HepG2 (cell line): ENCODE results near the gene ZBTB46. TPM values are rescaled to one million over a fixed set of nuclear protein-coding genes. Genes with fewer than 3 reads are reported as not detected.

Experiments used
- AKAP8 ChIP-seq: sonication (generic); formaldehyde crosslinking; IDR thresholded peaks from 2 replicates; pipeline ENCODE4 v1.5.1; 2020; ENCODE audit warnings: mild to moderate bottlenecking, missing genetic modification reagents
- ARNT2 ChIP-seq: sonication (generic); formaldehyde crosslinking; IDR thresholded peaks from 2 replicates; pipeline ENCODE4 v1.8.0; 2022; ENCODE audit warnings: mild to moderate bottlenecking, low read depth, missing genetic modification reagents, moderate library complexity
- FLYWCH1 ChIP-seq: sonication (generic); formaldehyde crosslinking; IDR thresholded peaks from 2 replicates; pipeline ENCODE4 v1.8.1; 2023; ENCODE audit warnings: mild to moderate bottlenecking, missing genetic modification reagents
- HDAC2 ChIP-seq: sonication (generic); formaldehyde crosslinking; IDR thresholded peaks from 2 replicates; pipeline ENCODE4 v1.4.0; 2020; ENCODE audit warnings: missing genetic modification reagents
- NFAT5 ChIP-seq: sonication (generic); formaldehyde crosslinking; IDR thresholded peaks from 2 replicates; pipeline ENCODE4 v1.4.0; 2020; ENCODE audit warnings: missing genetic modification reagents
- NR3C1 ChIP-seq: sonication (generic); formaldehyde crosslinking; IDR thresholded peaks from 2 replicates; pipeline ENCODE4 v1.4.0; 2020; ENCODE audit warnings: missing genetic modification reagents
- NRL ChIP-seq: sonication (generic); formaldehyde crosslinking; IDR thresholded peaks from 2 replicates; pipeline ENCODE4 v1.5.0; 2020; ENCODE audit warnings: missing genetic modification reagents, mild to moderate bottlenecking, moderate library complexity, borderline replicate concordance
- REXO4 ChIP-seq: sonication (generic); formaldehyde crosslinking; IDR thresholded peaks from 2 replicates; pipeline ENCODE4 v1.8.0; 2022; ENCODE audit warnings: missing genetic modification reagents, mild to moderate bottlenecking, borderline replicate concordance
- RNF219 ChIP-seq: sonication (generic); formaldehyde crosslinking; IDR thresholded peaks from 2 replicates; pipeline ENCODE4 v1.5.0; 2020; ENCODE audit warnings: mild to moderate bottlenecking, missing genetic modification reagents
- XRCC5 ChIP-seq: fragments of 200-400 bp; formaldehyde crosslinking; optimal IDR thresholded peaks from 2 replicates; pipeline ENCODE3; 2017; ENCODE audit warnings: mild to moderate bottlenecking, low read length
- ZNF207 ChIP-seq: fragments of 450-650 bp; IDR thresholded peaks from 2 replicates; pipeline ENCODE4 v1.6.1; 2016; ENCODE audit warnings: antibody characterized with exemption, borderline replicate concordance
- ZSCAN29 ChIP-seq: sonication (generic); formaldehyde crosslinking; conservative IDR thresholded peaks from 2 replicates; pipeline ENCODE4 v1.4.0; 2020; ENCODE audit warnings: mild to moderate bottlenecking, missing genetic modification reagents
- polyA plus RNA-seq, 8 experiments: library from polyadenylated mRNA; depleted of rRNA in 3 of 8; stranded (reverse) in 7 of 8; unstranded in 1 of 8; fragments of >200 nt; fragmentation: Illumina TruSeq in 4 of 8; extraction: Trizol in 4 of 8; gene quantifications; 2 replicates each; pipeline versions ENCODE4 v1.2.1 to v1.2.3, GENCODE V29; 2011 to 2016; ENCODE audit warnings: low read depth in 4 of 8, missing spikeins in 1 of 8, mixed read lengths in 1 of 8; ENCODE audit not compliant: insufficient read depth in 1 of 8
- total RNA-seq, 5 experiments: library from RNA; depleted of rRNA; stranded (reverse); fragments of >200 nt; fragmentation: Illumina TruSeq; extraction: Trizol; gene quantifications; 2 replicates each; pipeline ENCODE4 v1.2.3, GENCODE V29; 2016; ENCODE audit warnings: low read depth in 1 of 5
- TF ChIP-seq, protein P1 (sequence below): sonication (generic); formaldehyde crosslinking; IDR thresholded peaks from 2 replicates; pipeline ENCODE4 v1.5.1; 2020; ENCODE audit warnings: missing genetic modification reagents, mild to moderate bottlenecking, borderline replicate concordance
- TF ChIP-seq, protein P2 (sequence below): sonication (generic); formaldehyde crosslinking; IDR thresholded peaks from 2 replicates; pipeline ENCODE4 v1.4.0; 2020; ENCODE audit warnings: missing genetic modification reagents, mild to moderate bottlenecking, borderline replicate concordance

Gene ZBTB46
- total and polyA plus RNA-seq, 2 of the 13 experiments (the other 11 are each of a cell fraction or from before 2014, with no cell fraction given) = 1.6 to 13.5 TPM

DNA sequence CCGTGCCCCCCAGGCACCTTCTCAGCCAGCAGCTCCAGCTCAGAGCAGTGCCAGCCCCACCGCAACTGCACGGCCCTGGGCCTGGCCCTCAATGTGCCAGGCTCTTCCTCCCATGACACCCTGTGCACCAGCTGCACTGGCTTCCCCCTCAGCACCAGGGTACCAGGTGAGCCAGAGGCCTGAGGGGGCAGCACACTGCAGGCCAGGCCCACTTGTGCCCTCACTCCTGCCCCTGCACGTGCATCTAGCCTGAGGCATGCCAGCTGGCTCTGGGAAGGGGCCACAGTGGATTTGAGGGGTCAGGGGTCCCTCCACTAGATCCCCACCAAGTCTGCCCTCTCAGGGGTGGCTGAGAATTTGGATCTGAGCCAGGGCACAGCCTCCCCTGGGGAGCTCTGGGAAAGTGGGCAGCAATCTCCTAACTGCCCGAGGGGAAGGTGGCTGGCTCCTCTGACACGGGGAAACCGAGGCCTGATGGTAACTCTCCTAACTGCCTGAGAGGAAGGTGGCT lies 133.7 kb downstream of the ZBTB46 start (continued):
- TF ChIP-seq NFAT5 (CRISPR knock-in tag) = no peak
- TF ChIP-seq, protein P1, sequence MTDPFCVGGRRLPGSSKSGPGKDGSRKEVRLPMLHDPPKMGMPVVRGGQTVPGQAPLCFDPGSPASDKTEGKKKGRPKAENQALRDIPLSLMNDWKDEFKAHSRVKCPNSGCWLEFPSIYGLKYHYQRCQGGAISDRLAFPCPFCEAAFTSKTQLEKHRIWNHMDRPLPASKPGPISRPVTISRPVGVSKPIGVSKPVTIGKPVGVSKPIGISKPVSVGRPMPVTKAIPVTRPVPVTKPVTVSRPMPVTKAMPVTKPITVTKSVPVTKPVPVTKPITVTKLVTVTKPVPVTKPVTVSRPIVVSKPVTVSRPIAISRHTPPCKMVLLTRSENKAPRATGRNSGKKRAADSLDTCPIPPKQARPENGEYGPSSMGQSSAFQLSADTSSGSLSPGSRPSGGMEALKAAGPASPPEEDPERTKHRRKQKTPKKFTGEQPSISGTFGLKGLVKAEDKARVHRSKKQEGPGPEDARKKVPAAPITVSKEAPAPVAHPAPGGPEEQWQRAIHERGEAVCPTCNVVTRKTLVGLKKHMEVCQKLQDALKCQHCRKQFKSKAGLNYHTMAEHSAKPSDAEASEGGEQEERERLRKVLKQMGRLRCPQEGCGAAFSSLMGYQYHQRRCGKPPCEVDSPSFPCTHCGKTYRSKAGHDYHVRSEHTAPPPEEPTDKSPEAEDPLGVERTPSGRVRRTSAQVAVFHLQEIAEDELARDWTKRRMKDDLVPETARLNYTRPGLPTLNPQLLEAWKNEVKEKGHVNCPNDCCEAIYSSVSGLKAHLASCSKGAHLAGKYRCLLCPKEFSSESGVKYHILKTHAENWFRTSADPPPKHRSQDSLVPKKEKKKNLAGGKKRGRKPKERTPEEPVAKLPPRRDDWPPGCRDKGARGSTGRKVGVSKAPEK (CRISPR knock-in tag) = no peak
- TF ChIP-seq AKAP8 (CRISPR knock-in tag) = peak; percentile 22; the same call in 1 of the 2 replicates
- TF ChIP-seq ARNT2 (CRISPR knock-in tag) = no peak
- TF ChIP-seq, protein P2, sequence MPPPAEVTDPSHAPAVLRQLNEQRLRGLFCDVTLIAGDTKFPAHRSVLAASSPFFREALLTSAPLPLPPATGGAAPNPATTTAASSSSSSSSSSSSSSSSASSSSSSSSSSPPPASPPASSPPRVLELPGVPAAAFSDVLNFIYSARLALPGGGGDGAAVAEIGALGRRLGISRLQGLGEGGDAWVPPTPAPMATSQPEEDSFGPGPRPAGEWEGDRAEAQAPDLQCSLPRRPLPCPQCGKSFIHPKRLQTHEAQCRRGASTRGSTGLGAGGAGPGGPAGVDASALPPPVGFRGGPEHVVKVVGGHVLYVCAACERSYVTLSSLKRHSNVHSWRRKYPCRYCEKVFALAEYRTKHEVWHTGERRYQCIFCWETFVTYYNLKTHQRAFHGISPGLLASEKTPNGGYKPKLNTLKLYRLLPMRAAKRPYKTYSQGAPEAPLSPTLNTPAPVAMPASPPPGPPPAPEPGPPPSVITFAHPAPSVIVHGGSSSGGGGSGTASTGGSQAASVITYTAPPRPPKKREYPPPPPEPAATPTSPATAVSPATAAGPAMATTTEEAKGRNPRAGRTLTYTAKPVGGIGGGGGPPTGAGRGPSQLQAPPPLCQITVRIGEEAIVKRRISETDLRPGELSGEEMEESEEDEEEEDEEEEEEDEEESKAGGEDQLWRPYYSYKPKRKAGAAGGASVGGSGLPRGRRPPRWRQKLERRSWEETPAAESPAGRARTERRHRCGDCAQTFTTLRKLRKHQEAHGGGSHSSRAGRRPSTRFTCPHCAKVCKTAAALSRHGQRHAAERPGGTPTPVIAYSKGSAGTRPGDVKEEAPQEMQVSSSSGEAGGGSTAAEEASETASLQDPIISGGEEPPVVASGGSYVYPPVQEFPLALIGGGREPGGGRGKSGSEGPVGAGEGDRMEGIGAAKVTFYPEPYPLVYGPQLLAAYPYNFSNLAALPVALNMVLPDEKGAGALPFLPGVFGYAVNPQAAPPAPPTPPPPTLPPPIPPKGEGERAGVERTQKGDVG (CRISPR knock-in tag) = no peak
- TF ChIP-seq XRCC5 = no peak
- no peak for TF ChIP-seq REXO4
- TF ChIP-seq FLYWCH1 (CRISPR knock-in tag) = no peak
- TF ChIP-seq ZNF207 = no peak
- TF ChIP-seq ZSCAN29 (CRISPR knock-in tag) = no peak
- TF ChIP-seq NR3C1 (CRISPR knock-in tag) = no peak
- no peak for TF ChIP-seq RNF219 (CRISPR knock-in tag)
- TF ChIP-seq NRL (CRISPR knock-in tag) = peak; percentile 11; the same call in 1 of the 2 replicates
- TF ChIP-seq HDAC2 (CRISPR knock-in tag) = no peak
